ENCODE measurements around the gene CHD5.

GRCh38 chr1:6086358-6086757 is 93.8 kb downstream of the CHD5 start:
- TF ChIP-seq CTCF (IDR thresholded peaks at IDR 0.05) = no peak
- TF ChIP-seq ESRRA (CRISPR knock-in tag; IDR thresholded peaks at IDR 0.05; ENCODE audit: borderline replicate concordance) = no peak
- TF ChIP-seq TEAD4 (CRISPR knock-in tag; IDR thresholded peaks at IDR 0.05) = no peak
- TF ChIP-seq E2F4 (CRISPR knock-in tag; IDR thresholded peaks at IDR 0.05; ENCODE audit: borderline replicate concordance, low read depth) = no peak
- TF ChIP-seq USF2 (CRISPR knock-in tag; IDR thresholded peaks at IDR 0.05) = no peak
- TF ChIP-seq PRDM15 (CRISPR knock-in tag; IDR thresholded peaks at IDR 0.05) = no peak
- TF ChIP-seq ZNF121 (CRISPR knock-in tag; IDR thresholded peaks at IDR 0.05) = no peak
- no peak for TF ChIP-seq ZNF263 (CRISPR knock-in tag; IDR thresholded peaks at IDR 0.05; ENCODE audit: low read depth)
- TF ChIP-seq CDX4 (CRISPR knock-in tag; IDR thresholded peaks at IDR 0.05; ENCODE audit: borderline replicate concordance) = no peak
- TF ChIP-seq JUN (CRISPR knock-in tag; IDR thresholded peaks at IDR 0.05) = no peak
- TF ChIP-seq PREB (CRISPR knock-in tag; IDR thresholded peaks at IDR 0.05; ENCODE audit: borderline replicate concordance) = no peak
- no peak for TF ChIP-seq CREM (CRISPR knock-in tag; IDR thresholded peaks at IDR 0.05)
- TF ChIP-seq IRF1 (CRISPR knock-in tag; IDR thresholded peaks at IDR 0.05) = no peak
